ENCODE data around the gene PRSS53. TPM values are rescaled to one million over a fixed set of nuclear protein-coding genes. Genes with fewer than 3 reads are reported as not detected.
A peak's percentile ranks its signal among the peaks of the same experiment; 100 is the strongest.

Gene PRSS53
- total RNA-seq, 2 donors from 2014 or later: 1.7 to 2.8 TPM

DNA sequence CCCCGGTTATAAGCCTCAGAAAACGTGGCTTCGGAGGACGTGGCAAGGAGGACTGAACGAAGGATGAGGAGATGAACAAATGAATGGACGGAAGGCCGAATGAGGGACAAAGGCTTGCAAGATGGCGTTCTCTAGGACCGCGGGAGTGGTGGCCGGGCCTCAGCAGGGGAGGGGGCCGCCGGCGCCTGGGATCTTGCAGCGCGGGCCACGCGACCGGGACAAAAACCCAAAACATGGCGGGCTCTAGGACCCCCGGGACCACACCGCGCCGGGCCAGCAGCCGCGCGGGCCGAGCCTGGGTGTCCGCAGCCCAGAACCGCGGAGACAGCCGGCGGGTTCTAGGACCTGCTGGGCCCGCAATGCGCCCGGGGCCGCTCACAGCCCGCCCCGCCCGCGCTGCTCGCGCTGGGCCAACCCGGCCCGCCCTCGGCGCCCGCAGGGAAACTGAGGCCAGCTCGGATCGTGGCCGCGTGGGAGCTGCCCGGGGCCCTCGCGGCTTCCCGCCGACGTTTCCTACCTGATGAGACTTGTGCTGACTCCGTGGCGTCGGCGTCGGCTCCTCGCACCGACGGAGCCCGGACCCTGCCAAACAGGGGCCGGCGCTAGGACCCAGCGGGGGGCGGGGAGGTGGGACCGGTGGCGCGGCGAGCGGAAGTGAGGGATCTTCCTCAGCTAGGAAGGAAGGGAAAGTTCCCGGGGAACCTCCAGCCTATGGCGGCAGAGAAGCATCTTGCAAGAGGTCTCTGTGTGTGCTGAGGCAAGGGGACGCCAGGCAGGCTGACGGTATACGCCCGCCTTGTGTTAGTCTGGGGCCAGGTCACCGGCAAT is 15.4 kb downstream of the PRSS53 start:
- Mint-ChIP-seq H3K36me3 (ENCODE audit: low read depth) (peaks cover 17% of the 10 kb centered on the region), H3K27me3 (ENCODE audit: insufficient read depth) (no peaks in the 10 kb centered on the region), H3K27ac (peak overlapping the region; percentile 98), H3K4me1 (peaks cover 17% of the 10 kb centered on the region), H3K4me3 (peak overlapping the region; percentile 90), H3K9me3 (no peaks in the 10 kb centered on the region)
- peaks cover 22% of the 10 kb centered on the region for H3K36me3 ChIP-seq (ENCODE audit: control insufficient read depth, insufficient read depth, low read length)
- 0% methylated on average over 27 to 83 of the region's 83 CpGs for WGBS, 2 experiments (ENCODE audit: insufficient coverage in 1 of 2, insufficient read length in 1 of 2)
- peak overlapping the region; percentile 87 for H3K27ac ChIP-seq (ENCODE audit: low read depth, low read length)
- H3K4me1 ChIP-seq (ENCODE audit: control insufficient read depth, insufficient read depth, low read length): no peaks in the 10 kb centered on the region
- no peaks in the 10 kb centered on the region for H3K27me3 ChIP-seq (ENCODE audit: control insufficient read depth, insufficient read depth, low read length, poor library complexity, severe bottlenecking)
- no peaks in the 10 kb centered on the region for H3K9me3 ChIP-seq (ENCODE audit: control insufficient read depth, low read length)
- peak overlapping the region; percentile 94 for H3K4me3 ChIP-seq (ENCODE audit: low read length)
- TF ChIP-seq, protein P1, sequence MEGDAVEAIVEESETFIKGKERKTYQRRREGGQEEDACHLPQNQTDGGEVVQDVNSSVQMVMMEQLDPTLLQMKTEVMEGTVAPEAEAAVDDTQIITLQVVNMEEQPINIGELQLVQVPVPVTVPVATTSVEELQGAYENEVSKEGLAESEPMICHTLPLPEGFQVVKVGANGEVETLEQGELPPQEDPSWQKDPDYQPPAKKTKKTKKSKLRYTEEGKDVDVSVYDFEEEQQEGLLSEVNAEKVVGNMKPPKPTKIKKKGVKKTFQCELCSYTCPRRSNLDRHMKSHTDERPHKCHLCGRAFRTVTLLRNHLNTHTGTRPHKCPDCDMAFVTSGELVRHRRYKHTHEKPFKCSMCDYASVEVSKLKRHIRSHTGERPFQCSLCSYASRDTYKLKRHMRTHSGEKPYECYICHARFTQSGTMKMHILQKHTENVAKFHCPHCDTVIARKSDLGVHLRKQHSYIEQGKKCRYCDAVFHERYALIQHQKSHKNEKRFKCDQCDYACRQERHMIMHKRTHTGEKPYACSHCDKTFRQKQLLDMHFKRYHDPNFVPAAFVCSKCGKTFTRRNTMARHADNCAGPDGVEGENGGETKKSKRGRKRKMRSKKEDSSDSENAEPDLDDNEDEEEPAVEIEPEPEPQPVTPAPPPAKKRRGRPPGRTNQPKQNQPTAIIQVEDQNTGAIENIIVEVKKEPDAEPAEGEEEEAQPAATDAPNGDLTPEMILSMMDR (conservative IDR thresholded peaks at IDR 0.05): no peak
- DNase-seq: peak; percentile 98
- peak overlapping the region; percentile 93 for H3K9ac ChIP-seq (ENCODE audit: extremely low read depth, low read length, poor library complexity, severe bottlenecking)

DNA sequence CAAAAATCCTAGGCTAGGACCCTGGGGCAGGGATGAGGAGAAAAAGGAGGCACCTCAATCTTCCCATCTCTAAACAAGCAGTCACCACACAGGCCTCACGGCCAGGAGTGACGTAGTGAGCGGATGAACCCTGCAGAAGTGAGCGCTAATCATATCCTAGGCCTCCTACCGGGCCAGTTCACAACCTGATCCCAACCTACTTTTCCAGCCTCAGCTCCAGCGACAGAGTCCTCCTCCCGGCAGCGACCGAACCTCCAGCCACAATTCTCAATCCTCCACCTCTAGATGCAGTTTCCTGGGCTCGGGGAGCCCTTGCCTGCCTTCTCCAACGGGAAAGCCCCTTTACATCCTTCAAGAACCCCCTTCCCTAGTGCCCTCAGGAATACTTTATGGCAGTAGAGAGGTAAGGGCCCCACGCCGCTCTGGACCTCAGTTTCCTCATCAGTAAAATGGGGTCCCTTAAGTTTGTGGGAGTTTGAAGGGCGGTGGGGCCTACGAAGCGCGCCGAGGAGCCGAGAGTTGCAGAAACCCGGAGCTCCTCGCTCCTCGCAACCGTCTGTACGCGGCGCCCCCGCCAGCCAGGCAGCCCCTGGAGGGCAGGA is 16.1 kb downstream of the PRSS53 start:
- Histone ChIP-seq H3K27me3 (ENCODE audit: control insufficient read depth, insufficient read depth, low read length, poor library complexity, severe bottlenecking) (no peaks in the 10 kb centered on the region), H3K9ac (ENCODE audit: extremely low read depth, low read length, poor library complexity, severe bottlenecking) (peak overlapping the region; percentile 93), H3K4me3 (ENCODE audit: low read length) (peak overlapping the region; percentile 94), H3K9me3 (ENCODE audit: control insufficient read depth, low read length) (no peaks in the 10 kb centered on the region), H3K4me1 (ENCODE audit: control insufficient read depth, insufficient read depth, low read length) (no peaks in the 10 kb centered on the region), H3K27ac (ENCODE audit: low read depth, low read length) (peak overlapping the region; percentile 87), H3K36me3 (ENCODE audit: control insufficient read depth, insufficient read depth, low read length) (peaks cover 14% of the 10 kb centered on the region)
- TF ChIP-seq, protein P1 (conservative IDR thresholded peaks at IDR 0.05): no peak
- Mint-ChIP-seq H3K4me3 (peak overlapping the region; percentile 90), H3K27ac (peak overlapping the region; percentile 95), H3K4me1 (peaks cover 17% of the 10 kb centered on the region), H3K9me3 (no peaks in the 10 kb centered on the region), H3K36me3 (ENCODE audit: low read depth) (peaks cover 12% of the 10 kb centered on the region), H3K27me3 (ENCODE audit: insufficient read depth) (no peaks in the 10 kb centered on the region)
- peak; percentile 63 for DNase-seq
- 0 to 1% methylated on average over 12 to 27 of the region's 27 CpGs for WGBS, 2 experiments (ENCODE audit: insufficient coverage in 1 of 2, insufficient read length in 1 of 2)

DNA sequence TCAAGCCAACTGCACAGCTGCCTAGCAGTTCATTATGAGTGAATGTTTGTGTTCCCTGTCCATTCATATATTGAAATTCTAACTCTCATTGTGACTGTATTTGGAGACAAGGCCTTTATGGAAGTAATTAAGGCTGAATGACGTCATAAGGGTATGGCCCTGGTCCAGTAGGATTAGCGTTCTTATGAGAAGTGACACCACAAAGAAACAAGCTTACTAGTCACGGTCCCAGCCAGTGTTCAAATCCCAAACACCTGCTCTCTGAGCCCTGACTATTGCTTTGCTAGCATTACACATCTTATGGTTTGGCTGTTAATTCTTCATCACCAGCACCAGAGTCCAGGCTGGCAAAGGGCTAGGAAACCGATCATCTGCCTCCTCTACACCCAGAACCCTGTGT is 16.9 kb downstream of the PRSS53 start:
- peak overlapping the region; percentile 94 for H3K4me3 ChIP-seq (ENCODE audit: low read length)
- H3K4me3 Mint-ChIP-seq: peak overlapping the region; percentile 90
- no peak for DNase-seq
- H3K9me3 Mint-ChIP-seq: no peaks in the 10 kb centered on the region
- peak overlapping the region; percentile 95 for H3K27ac Mint-ChIP-seq
- peaks cover 17% of the 10 kb centered on the region for H3K4me1 Mint-ChIP-seq
- peaks cover 7% of the 10 kb centered on the region for H3K36me3 ChIP-seq (ENCODE audit: control insufficient read depth, insufficient read depth, low read length)
- TF ChIP-seq, protein P1 (conservative IDR thresholded peaks at IDR 0.05): no peak
- WGBS, 2 experiments (ENCODE audit: insufficient coverage in 1 of 2, insufficient read length in 1 of 2): 83 to 93% methylated on average over 3 to 4 of the region's 4 CpGs
- no peak overlapping the region for H3K27ac ChIP-seq (ENCODE audit: low read depth, low read length)
- H3K9ac ChIP-seq (ENCODE audit: extremely low read depth, low read length, poor library complexity, severe bottlenecking): peak overlapping the region; percentile 93
- H3K27me3 ChIP-seq (ENCODE audit: control insufficient read depth, insufficient read depth, low read length, poor library complexity, severe bottlenecking): peaks cover 6% of the 10 kb centered on the region
- no peaks in the 10 kb centered on the region for H3K9me3 ChIP-seq (ENCODE audit: control insufficient read depth, low read length)
- no peaks in the 10 kb centered on the region for H3K4me1 ChIP-seq (ENCODE audit: control insufficient read depth, insufficient read depth, low read length)
- no peaks in the 10 kb centered on the region for H3K27me3 Mint-ChIP-seq (ENCODE audit: insufficient read depth)
- peaks cover 7% of the 10 kb centered on the region for H3K36me3 Mint-ChIP-seq (ENCODE audit: low read depth)

Data from endodermal cell (in vitro differentiated cells).